ENCODE results near the gene RNH1.

- no peak for TF ChIP-seq NFIC (IDR thresholded peaks at IDR 0.05; ENCODE audit: borderline replicate concordance)
- no peak for TF ChIP-seq CHD2 (IDR thresholded peaks at IDR 0.05; ENCODE audit: low read length, partially characterized antibody)
- no peak for TF ChIP-seq GABPA (IDR thresholded peaks at IDR 0.05; ENCODE audit: low read depth)
Measured at GRCh38 chr11:457111-457760, 49.8 kb downstream of the RNH1 start.

Data from SK-N-SH (cell line).